Esophagus muscularis mucosa (tissue), 4 donors: ENCODE results near the gene UHMK1.

Experiments used
- EP300 ChIP-seq: sonication (generic); formaldehyde crosslinking; IDR thresholded peaks from one replicate; pipeline ENCODE4 v1.6.1; 2017; ENCODE audit warnings: antibody characterized with exemption
- POLR2A ChIP-seq: fragments of 450-650 bp; IDR thresholded peaks from one replicate; pipeline ENCODE4 v1.6.1; 2017; ENCODE audit warnings: antibody characterized with exemption, moderate library complexity, mild to moderate bottlenecking, low read depth
- POLR2AphosphoS5 ChIP-seq, 2 donors: sonication (generic); formaldehyde crosslinking; IDR thresholded peaks; one replicate each; pipeline ENCODE4 v1.6.1; 2017; ENCODE audit warnings: antibody characterized with exemption in 2 of 2
- TF ChIP-seq, protein P1 (sequence below), 3 experiments: fragments of 200-600 bp in 2 of 3; fragments of 450-650 bp in 1 of 3; sonication (generic) in 2 of 3; IDR thresholded peaks; one replicate each; pipeline ENCODE4 v1.5.1; 2017 to 2019; ENCODE audit warnings: antibody characterized with exemption in 3 of 3, mild to moderate bottlenecking in 2 of 3, moderate library complexity in 1 of 3

- TF ChIP-seq POLR2AphosphoS5 (IDR thresholded peaks at IDR 0.05) (peak; percentile 63 to 83), POLR2A (no peak), EP300 (peak; percentile 27)
- TF ChIP-seq, protein P1, sequence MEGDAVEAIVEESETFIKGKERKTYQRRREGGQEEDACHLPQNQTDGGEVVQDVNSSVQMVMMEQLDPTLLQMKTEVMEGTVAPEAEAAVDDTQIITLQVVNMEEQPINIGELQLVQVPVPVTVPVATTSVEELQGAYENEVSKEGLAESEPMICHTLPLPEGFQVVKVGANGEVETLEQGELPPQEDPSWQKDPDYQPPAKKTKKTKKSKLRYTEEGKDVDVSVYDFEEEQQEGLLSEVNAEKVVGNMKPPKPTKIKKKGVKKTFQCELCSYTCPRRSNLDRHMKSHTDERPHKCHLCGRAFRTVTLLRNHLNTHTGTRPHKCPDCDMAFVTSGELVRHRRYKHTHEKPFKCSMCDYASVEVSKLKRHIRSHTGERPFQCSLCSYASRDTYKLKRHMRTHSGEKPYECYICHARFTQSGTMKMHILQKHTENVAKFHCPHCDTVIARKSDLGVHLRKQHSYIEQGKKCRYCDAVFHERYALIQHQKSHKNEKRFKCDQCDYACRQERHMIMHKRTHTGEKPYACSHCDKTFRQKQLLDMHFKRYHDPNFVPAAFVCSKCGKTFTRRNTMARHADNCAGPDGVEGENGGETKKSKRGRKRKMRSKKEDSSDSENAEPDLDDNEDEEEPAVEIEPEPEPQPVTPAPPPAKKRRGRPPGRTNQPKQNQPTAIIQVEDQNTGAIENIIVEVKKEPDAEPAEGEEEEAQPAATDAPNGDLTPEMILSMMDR (IDR thresholded peaks at IDR 0.05): no peak
Measured at GRCh38 chr1:162548170-162548569, 50.6 kb downstream of the UHMK1 start.
